H54 (cell line): ENCODE results near the gene CELF1.

Experiments
- DNase-seq: peaks from one replicate; pipeline ENCODE4 v3.0.0; 2011; ENCODE audit warnings: low spot score, mixed read lengths; ENCODE audit not compliant: insufficient read length
- FAIRE-seq: peaks from 3 replicates; lab custom pipeline; 2011; peaks lifted over from hg19 to GRCh38; lab: Jason Lieb, UNC
- POLR2A ChIP-seq: IDR thresholded peaks from 2 replicates; pipeline ENCODE4 v1.6.1; 2011; ENCODE audit warnings: low read depth, mild to moderate bottlenecking, low read length

Gene CELF1

GRCh38 chr11:47488674-47489394 is 64.1 kb downstream of the CELF1 start:
- no peak for TF ChIP-seq POLR2A
- DNase-seq (no peak), FAIRE-seq (no peak)

- no peak for DNase-seq
- FAIRE-seq = no peak
- TF ChIP-seq POLR2A = no peak
Measured at GRCh38 chr11:47488111-47488510, 64.8 kb downstream of the CELF1 start.

- FAIRE-seq = no peak
- TF ChIP-seq POLR2A = no peak
Measured at GRCh38 chr11:47487421-47487820, 65.5 kb downstream of the CELF1 start.

GRCh38 chr11:47485107-47485506 is 67.8 kb downstream of the CELF1 start:
- FAIRE-seq (no peak), DNase-seq (no peak)
- no peak for TF ChIP-seq POLR2A

More at GRCh38 chr11:47487421-47487820, 65.5 kb downstream of the CELF1 start:
- DNase-seq = no peak

- no peak for FAIRE-seq
- no peak for DNase-seq
- no peak for TF ChIP-seq POLR2A
Measured at GRCh38 chr11:47483457-47483856, 69.5 kb downstream of the CELF1 start.

- DNase-seq (no peak), FAIRE-seq (no peak)
- TF ChIP-seq POLR2A = no peak
Measured at GRCh38 chr11:47480762-47481161, 72.2 kb downstream of the CELF1 start.

- no peak for FAIRE-seq
Measured at GRCh38 chr11:47478651-47479329, 74.1 kb downstream of the CELF1 start.

GRCh38 chr11:47477753-47478152 is 75.2 kb downstream of the CELF1 start:
- no peak for FAIRE-seq
- DNase-seq = no peak
- no peak for TF ChIP-seq POLR2A

More at GRCh38 chr11:47478651-47479329, 74.1 kb downstream of the CELF1 start:
- TF ChIP-seq POLR2A = no peak
- no peak for DNase-seq

GRCh38 chr11:47477323-47477722 is 75.6 kb downstream of the CELF1 start:
- FAIRE-seq (no peak), DNase-seq (no peak)

GRCh38 chr11:47470671-47471070 is 82.3 kb downstream of the CELF1 start:
- no peak for FAIRE-seq

More at GRCh38 chr11:47477323-47477722, 75.6 kb downstream of the CELF1 start:
- no peak for TF ChIP-seq POLR2A

GRCh38 chr11:47469361-47470179 is 83.4 kb downstream of the CELF1 start:
- DNase-seq (no peak), FAIRE-seq (no peak)
- TF ChIP-seq POLR2A = no peak

More at GRCh38 chr11:47470671-47471070, 82.3 kb downstream of the CELF1 start:
- TF ChIP-seq POLR2A = no peak
- no peak for DNase-seq

- no peak for DNase-seq
- no peak for TF ChIP-seq POLR2A
Measured at GRCh38 chr11:47468598-47469214, 84.2 kb downstream of the CELF1 start.

GRCh38 chr11:47467357-47467756 is 85.6 kb downstream of the CELF1 start:
- FAIRE-seq = no peak
- DNase-seq = no peak
- TF ChIP-seq POLR2A = no peak

More at GRCh38 chr11:47468598-47469214, 84.2 kb downstream of the CELF1 start:
- no peak for FAIRE-seq
